BE2C (cell line): ENCODE results near the gene PACRG.

Source experiments
- DNase-seq: peaks from one replicate; pipeline ENCODE4 v3.0.0-alpha.2; 2020
- H3K27me3 ChIP-seq: fragments of 250-450 bp; sonication (Bioruptor Pico); 2 replicates; pipeline ENCODE4 v1.5.1; 2020; ENCODE audit warnings: mild to moderate bottlenecking
- H3K36me3 ChIP-seq: fragments of 250-450 bp; sonication (Bioruptor Pico); 2 replicates; pipeline ENCODE4 v1.5.1; 2020; ENCODE audit warnings: mild to moderate bottlenecking
- H3K4me1 ChIP-seq: fragments of 250-450 bp; sonication (Bioruptor Pico); 2 replicates; pipeline ENCODE4 v1.5.1; 2020
- H3K4me3 ChIP-seq: 2 replicates; pipeline ENCODE4 v1.5.1; 2011; ENCODE audit warnings: low read depth, low read length
- H3K9me3 ChIP-seq: fragments of 250-450 bp; sonication (Bioruptor Pico); 2 replicates; pipeline ENCODE4 v1.5.1; 2020
- CTCF ChIP-seq: IDR thresholded peaks from 2 replicates; pipeline ENCODE4 v1.5.1; 2012; ENCODE audit warnings: mild to moderate bottlenecking, low read depth, low read length

Gene PACRG

GRCh38 chr6:162957062-162957461 is 229.3 kb downstream of the PACRG start:
- Histone ChIP-seq H3K4me1 (peaks cover 4% of the 10 kb centered on the region), H3K36me3 (no peaks in the 10 kb centered on the region), H3K27me3 (no peaks in the 10 kb centered on the region), H3K9me3 (no peaks in the 10 kb centered on the region), H3K4me3 (no peak overlapping the region)
- TF ChIP-seq CTCF: no peak
- DNase-seq: no peak

- TF ChIP-seq CTCF: no peak
- Histone ChIP-seq H3K36me3 (no peaks in the 10 kb centered on the region), H3K27me3 (no peaks in the 10 kb centered on the region), H3K4me1 (peaks cover 5% of the 10 kb centered on the region; the same call in 1 of the 2 replicates), H3K9me3 (no peaks in the 10 kb centered on the region), H3K4me3 (no peak overlapping the region)
- DNase-seq: no peak
Observed at GRCh38 chr6:162960679-162961457, 233.1 kb downstream of the PACRG start.

GRCh38 chr6:162962093-162962492 is 234.3 kb downstream of the PACRG start:
- Histone ChIP-seq H3K4me3 (no peak overlapping the region), H3K4me1 (peaks cover 5% of the 10 kb centered on the region; the same call in 1 of the 2 replicates), H3K9me3 (no peaks in the 10 kb centered on the region), H3K27me3 (no peaks in the 10 kb centered on the region), H3K36me3 (no peaks in the 10 kb centered on the region)
- no peak for TF ChIP-seq CTCF
- DNase-seq: no peak

GRCh38 chr6:162963861-162964260 is 236.1 kb downstream of the PACRG start:
- no peaks in the 10 kb centered on the region for H3K27me3 ChIP-seq
- no peak for DNase-seq
- TF ChIP-seq CTCF: no peak
- no peak overlapping the region for H3K4me3 ChIP-seq
- H3K9me3 ChIP-seq: no peaks in the 10 kb centered on the region
- no peaks in the 10 kb centered on the region for H3K36me3 ChIP-seq
- H3K4me1 ChIP-seq: peaks cover 5% of the 10 kb centered on the region; the same call in 1 of the 2 replicates

- Histone ChIP-seq H3K36me3 (no peaks in the 10 kb centered on the region), H3K9me3 (no peaks in the 10 kb centered on the region), H3K4me3 (no peak overlapping the region), H3K4me1 (peaks cover 5% of the 10 kb centered on the region; the same call in 1 of the 2 replicates), H3K27me3 (no peaks in the 10 kb centered on the region)
- TF ChIP-seq CTCF: no peak
- DNase-seq: no peak
Observed at GRCh38 chr6:162964488-162965140, 236.8 kb downstream of the PACRG start.

GRCh38 chr6:162965366-162965765 is 237.6 kb downstream of the PACRG start:
- H3K27me3 ChIP-seq: no peaks in the 10 kb centered on the region
- no peak for DNase-seq
- no peaks in the 10 kb centered on the region for H3K36me3 ChIP-seq
- TF ChIP-seq CTCF: no peak
- H3K9me3 ChIP-seq: no peaks in the 10 kb centered on the region
- peaks cover 5% of the 10 kb centered on the region; the same call in 1 of the 2 replicates for H3K4me1 ChIP-seq
- H3K4me3 ChIP-seq: no peak overlapping the region
